ENCODE results near the gene PLG.

PLG gene

GRCh38 chr6:160765412-160765811 lies 63.4 kb downstream of the PLG start:
- H3K4me3 ChIP-seq (replicated peaks in 1 of 2; ENCODE audit: low read depth in 2 of 2, low read length in 2 of 2): no peak overlapping the region
- no peak for DNase-seq (ENCODE audit: low read depth in 2 of 2)
- TF ChIP-seq CTCF (IDR thresholded peaks at IDR 0.05; ENCODE audit: low read depth, low read length): no peak

- no peak for DNase-seq (ENCODE audit: low read depth in 2 of 2)
- no peak overlapping the region for H3K4me3 ChIP-seq (replicated peaks in 1 of 2; ENCODE audit: low read depth in 2 of 2, low read length in 2 of 2)
- TF ChIP-seq CTCF (IDR thresholded peaks at IDR 0.05; ENCODE audit: low read depth, low read length): no peak
Measured at GRCh38 chr6:160766657-160766988, 64.6 kb downstream of the PLG start.

GRCh38 chr6:160766989-160767646 lies 65.1 kb downstream of the PLG start:
- peak overlapping the region in 1 of 2 donors; percentile 4 for H3K4me3 ChIP-seq (replicated peaks in 1 of 2; ENCODE audit: low read depth in 2 of 2, low read length in 2 of 2)
- peak; percentile 62 for TF ChIP-seq CTCF (IDR thresholded peaks at IDR 0.05; ENCODE audit: low read depth, low read length)
- DNase-seq (ENCODE audit: low read depth in 2 of 2): peak; percentile 24 to 55

- TF ChIP-seq CTCF (IDR thresholded peaks at IDR 0.05; ENCODE audit: low read depth, low read length): no peak
- H3K4me3 ChIP-seq (replicated peaks in 1 of 2; ENCODE audit: low read depth in 2 of 2, low read length in 2 of 2): no peak overlapping the region
- DNase-seq (ENCODE audit: low read depth in 2 of 2): no peak
Measured at GRCh38 chr6:160767647-160768019, 65.6 kb downstream of the PLG start.

- no peak for DNase-seq (ENCODE audit: low read depth in 2 of 2)
- no peak overlapping the region for H3K4me3 ChIP-seq (replicated peaks in 1 of 2; ENCODE audit: low read depth in 2 of 2, low read length in 2 of 2)
- TF ChIP-seq CTCF (IDR thresholded peaks at IDR 0.05; ENCODE audit: low read depth, low read length): no peak
Measured at GRCh38 chr6:160768101-160768500, 66.1 kb downstream of the PLG start.

GRCh38 chr6:160774399-160774798 lies 72.4 kb downstream of the PLG start:
- no peak overlapping the region for H3K4me3 ChIP-seq (replicated peaks in 1 of 2; ENCODE audit: low read depth in 2 of 2, low read length in 2 of 2)
- TF ChIP-seq CTCF (IDR thresholded peaks at IDR 0.05; ENCODE audit: low read depth, low read length): no peak
- no peak for DNase-seq (ENCODE audit: low read depth in 2 of 2)

Measured in cardiac fibroblast (primary cell).